ENCODE data around the gene TMEM175.

- TF ChIP-seq ELK4 (IDR thresholded peaks at IDR 0.05; ENCODE audit: borderline replicate concordance, low read depth, low read length) (no peak), EGR2 (tag by site-specific recombination; IDR thresholded peaks at IDR 0.05; ENCODE audit: low read depth) (no peak), ZNF621 (tag by site-specific recombination; IDR thresholded peaks at IDR 0.05) (no peak), ZNF37A (tag by site-specific recombination; IDR thresholded peaks at IDR 0.05) (no peak), ZNF121 (tag by site-specific recombination; IDR thresholded peaks at IDR 0.05) (no peak), CTCF (tag by site-specific recombination; IDR thresholded peaks at IDR 0.05) (no peak), TRIM28 (IDR thresholded peaks at IDR 0.05; ENCODE audit: borderline replicate concordance, low read length) (no peak), ZBTB17 (tag by site-specific recombination; IDR thresholded peaks at IDR 0.05) (no peak), ZNF138 (tag by site-specific recombination; IDR thresholded peaks at IDR 0.05; ENCODE audit: borderline replicate concordance) (no peak), KLF1 (tag by site-specific recombination; IDR thresholded peaks at IDR 0.05) (no peak), BCL11A (tag by site-specific recombination; IDR thresholded peaks at IDR 0.05; ENCODE audit: low read depth) (no peak), ZNF394 (tag by site-specific recombination; IDR thresholded peaks at IDR 0.05; ENCODE audit: borderline replicate concordance) (no peak)
These were observed 13.8 kb downstream of the TMEM175 start for GRCh38 chr4:946103-946450.

All from HEK293 (cell line).